Uterus (tissue), 2 donors: ENCODE data around the gene WNT5B.

Source experiments
- POLR2A ChIP-seq, 2 donors: fragments of 450-650 bp; IDR thresholded peaks; one replicate each; pipeline ENCODE4 v1.6.1; 2016; ENCODE audit warnings: antibody characterized with exemption in 2 of 2, mild to moderate bottlenecking in 1 of 2, moderate library complexity in 1 of 2
- TF ChIP-seq, protein P1 (sequence below), 4 experiments: fragments of 200-600 bp in 2 of 4; fragments of 450-650 bp in 2 of 4; sonication (generic) in 2 of 4; IDR thresholded peaks; one replicate each; pipeline ENCODE4 v1.5.1; 2016 to 2019; ENCODE audit warnings: antibody characterized with exemption in 4 of 4, mild to moderate bottlenecking in 2 of 4, moderate library complexity in 1 of 4

DNA sequence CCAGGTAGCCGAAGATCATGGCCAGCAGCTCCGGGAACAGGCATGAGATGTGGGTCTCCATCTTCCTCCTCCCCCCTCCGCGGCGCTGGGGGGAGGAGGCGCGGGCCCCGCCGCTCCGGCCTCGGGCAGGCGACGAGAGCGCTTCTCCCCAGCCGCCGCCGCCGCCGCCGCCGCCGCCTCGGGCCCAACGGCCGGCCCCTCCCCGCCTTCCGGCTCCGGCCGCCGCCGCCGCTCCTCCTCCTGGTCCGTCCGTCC lies 35.1 kb upstream of the WNT5B start:
- TF ChIP-seq, protein P1, sequence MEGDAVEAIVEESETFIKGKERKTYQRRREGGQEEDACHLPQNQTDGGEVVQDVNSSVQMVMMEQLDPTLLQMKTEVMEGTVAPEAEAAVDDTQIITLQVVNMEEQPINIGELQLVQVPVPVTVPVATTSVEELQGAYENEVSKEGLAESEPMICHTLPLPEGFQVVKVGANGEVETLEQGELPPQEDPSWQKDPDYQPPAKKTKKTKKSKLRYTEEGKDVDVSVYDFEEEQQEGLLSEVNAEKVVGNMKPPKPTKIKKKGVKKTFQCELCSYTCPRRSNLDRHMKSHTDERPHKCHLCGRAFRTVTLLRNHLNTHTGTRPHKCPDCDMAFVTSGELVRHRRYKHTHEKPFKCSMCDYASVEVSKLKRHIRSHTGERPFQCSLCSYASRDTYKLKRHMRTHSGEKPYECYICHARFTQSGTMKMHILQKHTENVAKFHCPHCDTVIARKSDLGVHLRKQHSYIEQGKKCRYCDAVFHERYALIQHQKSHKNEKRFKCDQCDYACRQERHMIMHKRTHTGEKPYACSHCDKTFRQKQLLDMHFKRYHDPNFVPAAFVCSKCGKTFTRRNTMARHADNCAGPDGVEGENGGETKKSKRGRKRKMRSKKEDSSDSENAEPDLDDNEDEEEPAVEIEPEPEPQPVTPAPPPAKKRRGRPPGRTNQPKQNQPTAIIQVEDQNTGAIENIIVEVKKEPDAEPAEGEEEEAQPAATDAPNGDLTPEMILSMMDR (IDR thresholded peaks at IDR 0.05): no peak
- TF ChIP-seq POLR2A (IDR thresholded peaks at IDR 0.05): peak; percentile 34 to 38
